WTC11 (cell line): ENCODE results near the gene MRAS. TPM values are rescaled to one million over a fixed set of nuclear protein-coding genes. Genes with fewer than 3 reads are reported as not detected.

Experiments used
- ATAC-seq: fragments of 200-7000 bp; cut with Tn5 transposase; 2 replicates; pipeline ENCODE4 v1.10.0; 2021; ENCODE audit warnings: mild to moderate bottlenecking, moderate library complexity
- CTCF ChIA-PET: fragments of 300-600 bp; sonication (Branson Sonifier 250); formaldehyde crosslinking; loops from one replicate; lab custom pipeline; 2021; ENCODE audit warnings: antibody characterized with exemption; lab: Charles Lee
- POLR2A ChIA-PET: fragments of 350-600 bp; sonication (Branson Sonifier 250); formaldehyde crosslinking; loops from one replicate; lab custom pipeline; 2021; ENCODE audit warnings: antibody characterized with exemption; lab: Charles Lee
- DNase-seq: peaks from one replicate; pipeline ENCODE4 v3.0.0; 2021; ENCODE audit warnings: low spot score
- H3K27ac Mint-ChIP-seq: 2 replicates; pipeline ENCODE4 v1.8.0; 2021; ENCODE audit warnings: mixed read lengths
- H3K27me3 Mint-ChIP-seq: 2 replicates; pipeline ENCODE4 v1.8.0; 2021; ENCODE audit warnings: low read depth, mild to moderate bottlenecking, moderate library complexity, mixed read lengths
- H3K36me3 Mint-ChIP-seq: 2 replicates; pipeline ENCODE4 v1.8.0; 2021; ENCODE audit warnings: mixed read lengths
- H3K4me1 Mint-ChIP-seq: 2 replicates; pipeline ENCODE4 v1.8.0; 2022; ENCODE audit warnings: mixed read lengths
- H3K4me3 Mint-ChIP-seq: 2 replicates; pipeline ENCODE4 v1.8.0; 2021; ENCODE audit warnings: mild to moderate bottlenecking, moderate library complexity, mixed read lengths
- H3K9me3 Mint-ChIP-seq: 2 replicates; pipeline ENCODE4 v1.8.0; 2021; ENCODE audit warnings: mixed read lengths
- ELF4 ChIP-seq: sonication (generic); formaldehyde crosslinking; IDR thresholded peaks from 2 replicates; pipeline ENCODE4 v1.8.1; 2022; ENCODE audit warnings: low read depth, mild to moderate bottlenecking, moderate library complexity, missing genetic modification reagents
- EMX1 ChIP-seq: fragments of 250-450 bp; sonication (Bioruptor Pico); IDR thresholded peaks from 2 replicates; pipeline ENCODE4 v1.8.0; 2021; ENCODE audit warnings: mild to moderate bottlenecking
- FOXP1 ChIP-seq: sonication (generic); formaldehyde crosslinking; IDR thresholded peaks from 2 replicates; pipeline ENCODE4 v1.8.0; 2022; ENCODE audit warnings: missing genetic modification reagents, mild to moderate bottlenecking, moderate library complexity, borderline replicate concordance
- GRHL2 ChIP-seq: fragments of 250-450 bp; sonication (Bioruptor Pico); IDR thresholded peaks from 2 replicates; pipeline ENCODE4 v1.8.0; 2022; ENCODE audit warnings: mild to moderate bottlenecking, moderate library complexity; ENCODE audit not compliant: insufficient replicate concordance, severe bottlenecking
- NFYB ChIP-seq: sonication (generic); formaldehyde crosslinking; conservative IDR thresholded peaks from 2 replicates; pipeline ENCODE4 v1.8.0; 2022; ENCODE audit warnings: low read depth, missing genetic modification reagents
- NR1H2 ChIP-seq: sonication (generic); formaldehyde crosslinking; IDR thresholded peaks from 2 replicates; pipeline ENCODE4 v1.9.0; 2021; ENCODE audit warnings: mild to moderate bottlenecking, moderate library complexity, missing genetic modification reagents
- NR2C2 ChIP-seq: sonication (generic); formaldehyde crosslinking; IDR thresholded peaks from 2 replicates; pipeline ENCODE4 v1.8.0; 2022; ENCODE audit warnings: mild to moderate bottlenecking, missing genetic modification reagents
- RORB ChIP-seq: fragments of 250-450 bp; sonication (Bioruptor Pico); IDR thresholded peaks from 2 replicates; pipeline ENCODE4 v1.9.0; 2021; ENCODE audit warnings: mild to moderate bottlenecking
- TEAD1 ChIP-seq: sonication (generic); formaldehyde crosslinking; IDR thresholded peaks from 2 replicates; pipeline ENCODE4 v1.8.0; 2022; ENCODE audit warnings: mild to moderate bottlenecking, missing genetic modification reagents
- TEAD4 ChIP-seq: sonication (generic); formaldehyde crosslinking; IDR thresholded peaks from 2 replicates; pipeline ENCODE4 v1.8.0; 2022; ENCODE audit warnings: mild to moderate bottlenecking, missing genetic modification reagents
- ZNF317 ChIP-seq: sonication (generic); formaldehyde crosslinking; IDR thresholded peaks from 2 replicates; pipeline ENCODE4 v1.8.1; 2023; ENCODE audit warnings: low read depth, mild to moderate bottlenecking, moderate library complexity, missing genetic modification reagents, borderline replicate concordance
- ZNF671 ChIP-seq: fragments of 250-450 bp; sonication (Bioruptor Pico); IDR thresholded peaks from 2 replicates; pipeline ENCODE4 v1.8.0; 2021; ENCODE audit warnings: mild to moderate bottlenecking
- total RNA-seq: library from RNA; stranded (reverse); gene quantifications from 3 replicates; pipeline ENCODE4 v1.2.3, GENCODE V29; 2021
- TF ChIP-seq, protein P1 (sequence below): sonication (generic); formaldehyde crosslinking; IDR thresholded peaks from 2 replicates; pipeline ENCODE4 v1.8.1; 2023; ENCODE audit warnings: mild to moderate bottlenecking, missing genetic modification reagents
- TF ChIP-seq, protein P2 (sequence below): fragments of 200-600 bp; IDR thresholded peaks from 2 replicates; pipeline ENCODE4 v1.8.0; 2022; ENCODE audit warnings: antibody characterized with exemption

The MRAS gene
- total RNA-seq, 1 experiment from 2014 or later: 14.8 TPM

DNA sequence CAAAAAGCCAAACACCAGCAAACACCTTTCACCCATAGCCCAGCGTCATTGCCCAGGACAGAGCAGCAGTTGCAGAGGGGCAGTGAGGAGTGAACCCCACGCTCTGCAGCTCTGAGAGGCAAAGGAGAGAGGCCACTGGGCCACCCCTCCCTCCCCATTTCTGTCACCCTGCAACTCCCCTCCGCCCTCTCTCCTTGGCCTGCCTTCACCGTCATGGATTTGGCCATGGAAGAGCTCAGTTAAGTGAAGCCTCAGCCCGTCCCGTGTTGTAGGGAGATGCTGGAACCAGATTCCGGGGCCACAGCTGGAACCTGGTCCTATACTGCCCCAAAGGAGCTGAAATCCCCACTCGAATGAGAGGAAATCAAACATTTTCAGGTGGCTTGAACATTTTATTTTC is 21.9 kb downstream of the MRAS start:
- Mint-ChIP-seq H3K27me3 (no peaks in the 10 kb centered on the region), H3K36me3 (peaks cover 9% of the 10 kb centered on the region), H3K4me1 (peaks cover 8% of the 10 kb centered on the region; the same call in 1 of the 2 replicates), H3K27ac (no peak overlapping the region), H3K9me3 (peaks cover 5% of the 10 kb centered on the region), H3K4me3 (no peak overlapping the region)
- POLR2A ChIA-PET: no interaction called here
- DNase-seq: no peak
- ATAC-seq: no peak
- no peak for TF ChIP-seq GRHL2 (CRISPR knock-in tag)
- TF ChIP-seq ZNF317 (CRISPR knock-in tag): no peak
- TF ChIP-seq, protein P1, sequence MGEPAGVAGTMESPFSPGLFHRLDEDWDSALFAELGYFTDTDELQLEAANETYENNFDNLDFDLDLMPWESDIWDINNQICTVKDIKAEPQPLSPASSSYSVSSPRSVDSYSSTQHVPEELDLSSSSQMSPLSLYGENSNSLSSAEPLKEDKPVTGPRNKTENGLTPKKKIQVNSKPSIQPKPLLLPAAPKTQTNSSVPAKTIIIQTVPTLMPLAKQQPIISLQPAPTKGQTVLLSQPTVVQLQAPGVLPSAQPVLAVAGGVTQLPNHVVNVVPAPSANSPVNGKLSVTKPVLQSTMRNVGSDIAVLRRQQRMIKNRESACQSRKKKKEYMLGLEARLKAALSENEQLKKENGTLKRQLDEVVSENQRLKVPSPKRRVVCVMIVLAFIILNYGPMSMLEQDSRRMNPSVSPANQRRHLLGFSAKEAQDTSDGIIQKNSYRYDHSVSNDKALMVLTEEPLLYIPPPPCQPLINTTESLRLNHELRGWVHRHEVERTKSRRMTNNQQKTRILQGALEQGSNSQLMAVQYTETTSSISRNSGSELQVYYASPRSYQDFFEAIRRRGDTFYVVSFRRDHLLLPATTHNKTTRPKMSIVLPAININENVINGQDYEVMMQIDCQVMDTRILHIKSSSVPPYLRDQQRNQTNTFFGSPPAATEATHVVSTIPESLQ (CRISPR knock-in tag): no peak
- no peak for TF ChIP-seq FOXP1 (CRISPR knock-in tag)
- TF ChIP-seq, all 79 proteins: peak for 0
- CTCF ChIA-PET: interaction anchor here (1.5 to 2.5 kb wide), 2 partner anchors 21 to 47 kb away, joined by 4 to 8 read pairs; no protein-coding TSS in a partner anchor

DNA sequence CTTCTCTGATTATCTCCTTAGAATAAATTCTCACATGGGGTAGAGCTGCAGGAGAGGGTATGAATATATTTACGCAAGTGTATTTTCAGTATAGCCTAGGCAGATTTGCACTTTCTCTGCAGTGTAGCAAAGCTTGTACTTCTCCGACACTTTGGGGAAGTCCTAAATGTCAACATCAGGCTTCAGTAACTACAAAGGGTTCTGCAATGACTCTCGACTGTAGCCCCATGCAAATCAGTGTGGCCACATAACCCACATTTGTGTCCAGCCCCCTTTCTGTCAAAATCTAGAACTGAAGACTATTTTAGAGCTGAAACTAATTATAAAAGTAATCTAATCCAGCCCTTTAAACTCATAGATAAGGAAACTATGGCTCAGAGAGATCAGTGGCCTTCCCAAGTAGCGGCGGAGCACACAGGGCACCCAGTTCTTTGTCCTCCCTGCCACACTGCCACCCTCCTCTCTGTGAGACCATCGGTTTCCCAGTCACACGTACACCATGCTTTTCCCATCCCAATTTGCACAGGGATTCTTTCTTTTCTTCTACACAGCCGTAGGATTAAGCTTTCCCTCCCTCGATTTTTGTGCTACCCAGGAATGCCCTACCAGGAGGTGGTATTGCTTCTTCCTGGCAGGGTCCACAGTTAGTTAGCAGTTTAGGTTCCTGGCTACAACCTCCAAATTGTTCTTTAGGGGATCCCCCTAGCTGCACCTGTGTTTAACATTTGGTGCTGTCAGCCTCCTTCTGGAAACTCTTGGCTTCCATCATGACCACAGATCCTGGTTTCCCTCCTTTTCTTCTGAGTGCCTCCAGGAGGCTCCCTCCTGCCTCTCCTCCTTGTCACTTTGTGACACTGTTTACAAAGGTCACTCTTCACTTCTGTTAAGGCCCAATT is 22.9 kb downstream of the MRAS start:
- H3K36me3 Mint-ChIP-seq: peaks cover 9% of the 10 kb centered on the region
- H3K4me1 Mint-ChIP-seq: peaks cover 8% of the 10 kb centered on the region; the same call in 1 of the 2 replicates
- DNase-seq: no peak
- no peak; the same call in 1 of the 2 replicates for ATAC-seq
- H3K9me3 Mint-ChIP-seq: peaks cover 5% of the 10 kb centered on the region
- TF ChIP-seq ZNF671 (CRISPR knock-in tag) (no peak), EMX1 (no peak), RORB (CRISPR knock-in tag) (no peak), ELF4 (CRISPR knock-in tag) (no peak), NR1H2 (CRISPR knock-in tag) (no peak), TEAD4 (CRISPR knock-in tag) (no peak), NR2C2 (CRISPR knock-in tag) (no peak), NFYB (CRISPR knock-in tag) (no peak)
- TF ChIP-seq, protein P2, sequence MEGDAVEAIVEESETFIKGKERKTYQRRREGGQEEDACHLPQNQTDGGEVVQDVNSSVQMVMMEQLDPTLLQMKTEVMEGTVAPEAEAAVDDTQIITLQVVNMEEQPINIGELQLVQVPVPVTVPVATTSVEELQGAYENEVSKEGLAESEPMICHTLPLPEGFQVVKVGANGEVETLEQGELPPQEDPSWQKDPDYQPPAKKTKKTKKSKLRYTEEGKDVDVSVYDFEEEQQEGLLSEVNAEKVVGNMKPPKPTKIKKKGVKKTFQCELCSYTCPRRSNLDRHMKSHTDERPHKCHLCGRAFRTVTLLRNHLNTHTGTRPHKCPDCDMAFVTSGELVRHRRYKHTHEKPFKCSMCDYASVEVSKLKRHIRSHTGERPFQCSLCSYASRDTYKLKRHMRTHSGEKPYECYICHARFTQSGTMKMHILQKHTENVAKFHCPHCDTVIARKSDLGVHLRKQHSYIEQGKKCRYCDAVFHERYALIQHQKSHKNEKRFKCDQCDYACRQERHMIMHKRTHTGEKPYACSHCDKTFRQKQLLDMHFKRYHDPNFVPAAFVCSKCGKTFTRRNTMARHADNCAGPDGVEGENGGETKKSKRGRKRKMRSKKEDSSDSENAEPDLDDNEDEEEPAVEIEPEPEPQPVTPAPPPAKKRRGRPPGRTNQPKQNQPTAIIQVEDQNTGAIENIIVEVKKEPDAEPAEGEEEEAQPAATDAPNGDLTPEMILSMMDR: no peak
- TF ChIP-seq, all 79 proteins: peak for 0
- CTCF ChIA-PET: interaction anchor here (1.0 to 2.5 kb wide), 3 partner anchors 26 to 46 kb away, joined by 4 to 8 read pairs (median 6); no protein-coding TSS in a partner anchor
- H3K27me3 Mint-ChIP-seq: no peaks in the 10 kb centered on the region
- POLR2A ChIA-PET: no interaction called here
- no peak overlapping the region for H3K27ac Mint-ChIP-seq
- no peak overlapping the region for H3K4me3 Mint-ChIP-seq

DNA sequence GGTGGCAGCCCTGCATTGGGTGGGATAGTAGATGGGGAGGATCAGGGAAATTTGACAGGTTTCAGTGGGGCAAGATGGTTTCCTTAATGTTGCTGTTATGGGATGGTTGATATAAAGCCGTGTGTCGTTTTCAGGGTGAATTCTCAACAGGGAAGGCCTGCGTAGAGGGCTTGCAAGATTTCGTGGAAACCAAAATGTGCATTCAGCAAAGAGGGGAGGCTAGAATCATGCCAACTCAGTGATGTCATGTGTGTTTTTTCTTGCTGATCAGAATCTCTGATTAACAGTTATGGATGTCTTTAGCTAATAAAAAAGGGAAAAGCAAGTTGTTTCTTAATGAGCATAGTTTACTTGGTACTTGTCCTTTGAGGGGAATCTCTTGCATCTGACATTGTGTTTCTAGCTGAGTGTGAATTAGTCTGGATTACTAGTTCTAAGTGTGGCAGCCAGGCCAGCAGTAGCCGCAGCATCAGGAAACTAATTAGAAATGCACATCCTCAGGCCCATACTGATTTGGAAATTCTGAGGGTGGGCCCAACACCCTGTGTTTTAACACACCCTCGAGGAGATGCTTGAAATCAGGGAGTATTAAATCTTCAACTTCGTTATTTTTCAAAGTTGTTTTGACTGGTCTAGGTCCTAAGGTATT is 24.8 kb downstream of the MRAS start:
- no peak for TF ChIP-seq NR1H2 (CRISPR knock-in tag)
- TF ChIP-seq TEAD1 (CRISPR knock-in tag): no peak
- peaks cover 6% of the 10 kb centered on the region; the same call in 1 of the 2 replicates for H3K4me1 Mint-ChIP-seq
- peaks cover 5% of the 10 kb centered on the region for H3K9me3 Mint-ChIP-seq
- DNase-seq (no peak), ATAC-seq (no peak)
- no peaks in the 10 kb centered on the region for H3K27me3 Mint-ChIP-seq
- POLR2A ChIA-PET: no interaction called here
- no peak overlapping the region for H3K27ac Mint-ChIP-seq
- CTCF ChIA-PET: interaction anchor here (1.1 kb wide), 1 partner anchor 45 kb away, joined by 3 read pairs; no protein-coding TSS in a partner anchor
- H3K4me3 Mint-ChIP-seq: no peak overlapping the region
- peaks cover 9% of the 10 kb centered on the region for H3K36me3 Mint-ChIP-seq
